Measurements from ENCODE around the gene KRTAP5-4.

Gene KRTAP5-4

GRCh38 chr11:1653541-1654387 lies 31.8 kb upstream of the KRTAP5-4 start:
- Histone ChIP-seq H3K9me2 (replicated peaks; ENCODE audit: low read depth, low read length) (no peaks in the 10 kb centered on the region), H3F3A (ENCODE audit: low read depth) (no peaks in the 10 kb centered on the region), H3K9ac (ENCODE audit: low read depth, low read length, poor library complexity, severe bottlenecking) (no peak overlapping the region), H3K9me3 (ENCODE audit: insufficient read depth, low read depth, low read length) (no peaks in the 10 kb centered on the region), H3K4me3 (ENCODE audit: low read length, poor library complexity, severe bottlenecking) (no peak overlapping the region), H3K79me2 (ENCODE audit: insufficient read depth, low read length) (no peaks in the 10 kb centered on the region), H3K4me1 (ENCODE audit: insufficient read depth, low read length, poor library complexity, severe bottlenecking) (no peaks in the 10 kb centered on the region), H3K36me3 (ENCODE audit: insufficient read depth, low read length) (no peaks in the 10 kb centered on the region), H3K27me3 (ENCODE audit: insufficient read depth, low read length, poor library complexity, severe bottlenecking) (no peaks in the 10 kb centered on the region), H2AFZ (ENCODE audit: low read length) (no peak overlapping the region), H3K4me2 (ENCODE audit: low read depth, low read length, poor library complexity, severe bottlenecking) (no peak overlapping the region), H4K20me1 (ENCODE audit: insufficient read depth, low read length, poor library complexity, severe bottlenecking) (no peaks in the 10 kb centered on the region)
- TF ChIP-seq EZH2phosphoT487 (IDR thresholded peaks at IDR 0.05; ENCODE audit: borderline replicate concordance) (no peak), CTCF (conservative IDR thresholded peaks at IDR 0.05; ENCODE audit: low read length) (no peak; the same call in 1 of the 2 replicates)

- H2AFZ ChIP-seq (ENCODE audit: low read length): no peak overlapping the region
- H4K20me1 ChIP-seq (ENCODE audit: insufficient read depth, low read length, poor library complexity, severe bottlenecking): no peaks in the 10 kb centered on the region
- no peak overlapping the region for H3K9ac ChIP-seq (ENCODE audit: low read depth, low read length, poor library complexity, severe bottlenecking)
- H3K4me3 ChIP-seq (ENCODE audit: low read length, poor library complexity, severe bottlenecking): no peak overlapping the region
- H3K9me2 ChIP-seq (replicated peaks; ENCODE audit: low read depth, low read length): no peaks in the 10 kb centered on the region
- TF ChIP-seq CTCF (conservative IDR thresholded peaks at IDR 0.05; ENCODE audit: low read length) (peak; percentile 97), EZH2phosphoT487 (IDR thresholded peaks at IDR 0.05; ENCODE audit: borderline replicate concordance) (no peak)
- H3K79me2 ChIP-seq (ENCODE audit: insufficient read depth, low read length): no peaks in the 10 kb centered on the region
- no peaks in the 10 kb centered on the region for H3K9me3 ChIP-seq (ENCODE audit: insufficient read depth, low read depth, low read length)
- H3K4me2 ChIP-seq (ENCODE audit: low read depth, low read length, poor library complexity, severe bottlenecking): peak overlapping the region; percentile 38
- no peaks in the 10 kb centered on the region for H3K36me3 ChIP-seq (ENCODE audit: insufficient read depth, low read length)
- no peaks in the 10 kb centered on the region for H3K27me3 ChIP-seq (ENCODE audit: insufficient read depth, low read length, poor library complexity, severe bottlenecking)
- H3F3A ChIP-seq (ENCODE audit: low read depth): no peaks in the 10 kb centered on the region
- no peaks in the 10 kb centered on the region for H3K4me1 ChIP-seq (ENCODE audit: insufficient read depth, low read length, poor library complexity, severe bottlenecking)
Measured at GRCh38 chr11:1652771-1653540, 31.0 kb upstream of the KRTAP5-4 start.

- Histone ChIP-seq H2AFZ (ENCODE audit: low read length) (no peak overlapping the region), H3K9me3 (ENCODE audit: insufficient read depth, low read depth, low read length) (no peaks in the 10 kb centered on the region)
Measured at GRCh38 chr11:1652442-1652770, 30.5 kb upstream of the KRTAP5-4 start.

More at GRCh38 chr11:1652442-1652770, 30.5 kb upstream of the KRTAP5-4 start:
- H4K20me1 ChIP-seq (ENCODE audit: insufficient read depth, low read length, poor library complexity, severe bottlenecking): no peaks in the 10 kb centered on the region
- no peak overlapping the region for H3K4me3 ChIP-seq (ENCODE audit: low read length, poor library complexity, severe bottlenecking)
- H3K9ac ChIP-seq (ENCODE audit: low read depth, low read length, poor library complexity, severe bottlenecking): no peak overlapping the region
- no peak for TF ChIP-seq EZH2phosphoT487 (IDR thresholded peaks at IDR 0.05; ENCODE audit: borderline replicate concordance)
- TF ChIP-seq CTCF (conservative IDR thresholded peaks at IDR 0.05; ENCODE audit: low read length): no peak
- H3K4me1 ChIP-seq (ENCODE audit: insufficient read depth, low read length, poor library complexity, severe bottlenecking): no peaks in the 10 kb centered on the region
- H3F3A ChIP-seq (ENCODE audit: low read depth): no peaks in the 10 kb centered on the region
- H3K27me3 ChIP-seq (ENCODE audit: insufficient read depth, low read length, poor library complexity, severe bottlenecking): no peaks in the 10 kb centered on the region
- no peak overlapping the region for H3K4me2 ChIP-seq (ENCODE audit: low read depth, low read length, poor library complexity, severe bottlenecking)
- H3K79me2 ChIP-seq (ENCODE audit: insufficient read depth, low read length): no peaks in the 10 kb centered on the region
- no peaks in the 10 kb centered on the region for H3K36me3 ChIP-seq (ENCODE audit: insufficient read depth, low read length)
- H3K9me2 ChIP-seq (replicated peaks; ENCODE audit: low read depth, low read length): no peaks in the 10 kb centered on the region
